ENCODE results near the gene MPEG1.

Gene MPEG1, protein sequence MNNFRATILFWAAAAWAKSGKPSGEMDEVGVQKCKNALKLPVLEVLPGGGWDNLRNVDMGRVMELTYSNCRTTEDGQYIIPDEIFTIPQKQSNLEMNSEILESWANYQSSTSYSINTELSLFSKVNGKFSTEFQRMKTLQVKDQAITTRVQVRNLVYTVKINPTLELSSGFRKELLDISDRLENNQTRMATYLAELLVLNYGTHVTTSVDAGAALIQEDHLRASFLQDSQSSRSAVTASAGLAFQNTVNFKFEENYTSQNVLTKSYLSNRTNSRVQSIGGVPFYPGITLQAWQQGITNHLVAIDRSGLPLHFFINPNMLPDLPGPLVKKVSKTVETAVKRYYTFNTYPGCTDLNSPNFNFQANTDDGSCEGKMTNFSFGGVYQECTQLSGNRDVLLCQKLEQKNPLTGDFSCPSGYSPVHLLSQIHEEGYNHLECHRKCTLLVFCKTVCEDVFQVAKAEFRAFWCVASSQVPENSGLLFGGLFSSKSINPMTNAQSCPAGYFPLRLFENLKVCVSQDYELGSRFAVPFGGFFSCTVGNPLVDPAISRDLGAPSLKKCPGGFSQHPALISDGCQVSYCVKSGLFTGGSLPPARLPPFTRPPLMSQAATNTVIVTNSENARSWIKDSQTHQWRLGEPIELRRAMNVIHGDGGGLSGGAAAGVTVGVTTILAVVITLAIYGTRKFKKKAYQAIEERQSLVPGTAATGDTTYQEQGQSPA

DNA sequence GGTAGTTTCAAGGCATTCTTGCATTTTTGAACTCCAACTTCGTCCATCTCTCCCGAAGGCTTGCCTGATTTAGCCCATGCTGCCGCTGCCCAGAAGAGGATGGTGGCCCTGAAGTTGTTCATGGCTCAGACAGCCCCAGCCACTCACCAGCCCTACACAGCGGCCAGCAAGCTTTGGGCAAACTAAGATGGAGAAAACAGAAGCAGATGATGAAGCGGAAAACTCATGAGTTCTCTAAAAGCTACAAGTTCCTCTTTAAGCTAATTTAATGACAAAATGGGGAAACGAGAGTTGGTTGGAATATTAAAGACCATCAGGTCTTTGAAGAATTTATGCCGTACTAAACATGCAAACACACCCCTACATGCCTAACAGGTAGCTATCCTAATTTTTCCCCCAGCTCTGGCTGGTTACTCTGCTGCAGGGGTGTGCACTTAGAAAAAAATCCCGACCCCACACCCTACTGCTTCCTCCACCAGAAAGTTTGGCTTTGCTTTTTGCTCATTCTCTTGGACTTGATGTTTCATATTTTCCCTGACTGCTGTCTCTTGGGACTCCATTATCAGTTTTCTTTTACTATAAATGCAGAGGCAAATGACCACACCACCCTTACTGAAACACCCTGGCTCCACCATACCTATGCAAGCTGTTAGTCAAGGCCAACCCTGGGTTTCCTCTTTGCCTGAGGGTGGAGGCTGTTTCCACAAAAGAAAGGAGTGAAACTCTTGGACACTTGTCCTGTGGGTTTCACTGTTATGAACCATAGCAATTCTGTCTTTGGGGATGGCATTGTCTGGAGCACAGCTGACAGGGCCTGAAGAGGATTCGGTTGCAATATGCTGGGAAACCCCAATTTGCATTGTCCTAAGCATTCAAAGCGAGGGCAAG is at the start of gene MPEG1:
TSS of gene MPEG1 (minus strand) at position 184 of the 888 bp plus-strand sequence. CDS start at position 122, 62 bp downstream.
- DNase-seq (ENCODE audit: low read depth in 2 of 2): no peak

DNA sequence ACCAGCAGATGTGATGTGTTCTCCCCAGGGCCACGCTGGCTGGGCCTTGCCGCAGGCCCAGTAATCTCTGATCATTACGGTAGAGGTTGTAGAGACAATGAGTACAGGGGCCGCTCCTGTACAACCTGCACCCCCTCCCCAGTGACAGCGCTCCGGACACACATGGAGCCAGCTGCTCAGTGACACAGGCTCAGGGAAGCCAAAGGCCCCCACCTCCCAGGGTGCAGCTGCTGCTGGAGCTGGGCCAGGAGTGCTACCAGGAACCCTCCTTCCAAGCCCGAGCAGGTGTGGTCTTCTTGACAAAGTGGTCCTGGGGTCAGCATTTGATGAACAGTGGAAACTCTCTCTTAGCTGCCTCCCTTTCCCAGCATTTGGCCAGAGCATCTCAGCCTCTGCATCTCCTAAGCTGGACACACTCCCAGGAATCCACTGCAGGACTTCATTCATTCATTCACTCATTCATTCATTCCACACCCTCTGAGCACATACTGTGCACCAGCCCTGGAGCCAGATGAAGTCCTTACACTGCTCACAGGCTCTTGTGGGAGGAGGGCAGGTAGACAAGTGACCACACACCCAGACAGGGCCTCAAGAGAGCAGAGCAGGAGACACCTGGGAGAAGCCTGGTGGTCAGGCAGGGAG is 49.6 kb upstream of the MPEG1 start:
- no peak for DNase-seq (ENCODE audit: low read depth in 2 of 2)

DNA sequence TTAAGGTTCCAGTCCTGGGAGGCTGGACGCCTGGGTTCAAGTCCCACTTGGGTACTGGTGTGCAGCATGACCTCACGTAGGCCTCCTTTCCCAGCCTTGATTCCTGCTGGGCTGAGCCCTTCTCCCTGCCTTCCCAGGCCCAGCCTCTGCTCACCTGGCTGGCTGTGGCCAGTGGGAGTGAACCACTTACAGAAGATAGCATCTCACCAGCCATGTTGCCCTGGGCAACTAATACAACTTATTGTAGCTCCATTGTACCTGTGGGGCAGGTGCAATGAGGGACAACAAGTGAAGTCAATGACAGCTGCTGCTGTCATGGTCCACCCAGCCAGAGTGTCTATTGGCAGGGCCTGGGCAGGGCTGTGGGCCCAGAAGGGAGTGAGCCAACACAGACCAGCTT is 48.4 kb upstream of the MPEG1 start:
- DNase-seq (ENCODE audit: low read depth in 2 of 2): no peak

DNA sequence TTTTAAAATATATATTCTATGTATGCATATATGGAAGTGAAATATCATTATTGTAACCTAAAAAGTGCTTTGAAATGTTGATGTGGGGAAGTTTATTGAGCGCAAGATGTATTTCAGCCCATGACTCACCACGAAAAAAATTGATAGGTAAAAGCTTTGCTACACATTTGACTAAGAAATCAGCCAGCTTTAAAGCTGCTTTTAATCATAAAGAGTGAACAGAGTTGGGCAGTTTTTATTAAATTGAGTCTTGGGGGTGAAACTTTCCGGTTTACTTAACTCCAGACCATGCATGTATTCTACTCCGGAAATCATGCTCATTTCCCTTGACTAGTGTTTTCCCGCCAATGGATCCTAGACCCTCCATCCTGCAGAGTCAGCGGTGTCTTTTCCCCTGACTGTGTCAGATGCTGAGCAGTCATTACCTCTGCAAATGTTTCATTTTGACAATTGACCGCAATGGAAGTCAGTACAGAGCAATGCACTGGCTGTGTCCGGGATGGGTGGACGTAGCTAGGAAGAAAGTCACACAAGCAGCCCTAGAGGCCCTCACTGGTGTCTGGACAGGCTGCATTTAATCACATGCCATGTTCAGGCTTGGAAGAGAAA is 47.2 kb upstream of the MPEG1 start:
- DNase-seq (ENCODE audit: low read depth in 2 of 2): no peak

DNA sequence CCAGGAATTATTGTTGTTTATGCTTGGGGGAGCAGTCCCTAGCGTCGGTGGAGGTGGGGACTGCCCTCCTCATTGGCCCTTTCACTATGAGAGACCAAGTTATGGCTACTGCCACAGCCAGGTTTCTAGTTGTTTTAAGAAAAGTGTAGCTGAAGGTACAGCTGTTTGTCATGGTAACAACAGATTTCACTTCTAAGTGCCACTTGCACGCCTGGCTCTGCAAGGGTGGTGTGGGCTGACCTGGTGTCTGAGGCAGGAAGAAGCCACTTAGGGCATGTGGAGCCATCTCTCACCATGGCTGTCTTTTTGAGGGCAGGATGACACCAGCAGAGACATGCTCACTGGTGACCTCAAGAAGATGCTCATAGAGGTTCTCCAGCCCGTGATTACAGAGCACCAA is 46.3 kb upstream of the MPEG1 start:
- no peak for DNase-seq (ENCODE audit: low read depth in 2 of 2)

DNA sequence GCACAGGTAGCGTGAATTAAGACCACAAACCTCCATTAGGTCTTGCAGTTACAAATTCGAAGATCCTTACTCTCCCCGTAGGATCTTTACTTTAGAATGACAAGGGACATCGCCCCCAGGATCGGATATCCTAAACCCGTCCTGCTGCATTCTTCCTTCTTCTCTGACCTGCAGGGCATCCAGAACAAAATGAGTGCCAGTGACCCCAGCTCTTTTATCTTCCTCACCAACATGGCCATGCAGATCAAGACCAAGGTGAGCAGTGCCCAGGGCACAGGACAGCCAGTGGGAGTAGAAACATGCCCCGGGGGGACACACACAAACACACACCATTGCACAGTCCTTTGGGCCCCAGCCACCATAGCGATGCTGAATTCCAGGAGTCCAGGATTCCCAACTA is 42.6 kb upstream of the MPEG1 start:
- no peak for DNase-seq (ENCODE audit: low read depth in 2 of 2)

DNA sequence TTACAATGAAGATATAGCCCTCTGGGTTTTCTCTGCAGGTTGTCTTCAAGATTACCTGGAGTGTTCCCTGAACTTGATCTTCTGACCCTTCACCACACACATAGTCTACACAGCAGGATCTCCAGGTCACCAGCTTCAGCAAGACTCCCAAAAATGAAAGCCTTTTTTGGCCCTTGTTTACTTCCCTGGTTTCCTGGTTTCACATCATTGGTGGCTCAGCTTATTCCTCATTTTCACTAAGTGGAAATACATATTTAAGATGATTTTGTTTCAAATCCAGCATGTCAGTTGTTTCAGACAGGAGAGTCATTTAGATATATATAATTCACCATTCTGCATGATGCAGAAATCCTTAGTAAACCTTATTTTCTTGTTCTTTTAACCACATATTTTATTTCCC is 41.6 kb upstream of the MPEG1 start:
- DNase-seq (ENCODE audit: low read depth in 2 of 2): no peak

DNA sequence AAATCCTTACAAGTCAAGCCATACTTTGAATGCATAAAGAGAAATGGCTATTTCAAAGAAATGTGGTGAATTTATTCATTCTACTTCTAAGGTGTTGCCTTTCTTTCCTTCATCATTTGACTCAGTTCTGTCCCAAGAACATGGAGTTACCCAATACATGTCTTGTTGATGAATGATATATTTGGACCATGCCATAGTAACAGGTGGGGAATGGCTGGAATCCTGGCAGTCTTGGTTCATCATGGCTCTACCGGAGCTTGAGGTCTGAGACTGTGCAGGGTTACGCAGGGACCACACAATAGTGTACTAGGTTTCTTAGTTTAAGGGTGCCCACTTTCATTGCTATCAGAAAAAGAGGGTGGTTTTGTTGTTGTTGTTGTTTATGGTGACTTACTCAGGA is 40.3 kb upstream of the MPEG1 start:
- no peak for DNase-seq (ENCODE audit: low read depth in 2 of 2)

DNA sequence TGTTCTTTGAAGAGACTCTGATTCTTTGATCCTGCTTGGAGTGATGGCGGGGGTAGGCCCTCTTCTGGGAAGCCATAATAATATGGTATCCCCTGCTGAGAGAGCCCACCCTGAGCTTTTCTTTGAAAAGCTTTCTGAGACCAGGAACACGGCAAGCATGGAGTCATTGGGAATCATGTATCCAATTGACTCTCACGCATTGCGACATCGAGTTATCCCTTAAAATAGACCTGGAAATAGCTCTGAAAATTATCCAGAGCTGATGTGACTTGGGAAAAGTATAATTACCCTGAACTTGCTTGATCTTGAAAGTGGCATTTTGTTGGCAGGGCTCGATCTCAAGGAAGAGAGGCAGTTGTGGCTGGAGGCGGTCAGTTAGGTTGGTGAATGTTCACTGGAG is 36.8 kb upstream of the MPEG1 start:
- no peak for DNase-seq (ENCODE audit: low read depth in 2 of 2)

DNA sequence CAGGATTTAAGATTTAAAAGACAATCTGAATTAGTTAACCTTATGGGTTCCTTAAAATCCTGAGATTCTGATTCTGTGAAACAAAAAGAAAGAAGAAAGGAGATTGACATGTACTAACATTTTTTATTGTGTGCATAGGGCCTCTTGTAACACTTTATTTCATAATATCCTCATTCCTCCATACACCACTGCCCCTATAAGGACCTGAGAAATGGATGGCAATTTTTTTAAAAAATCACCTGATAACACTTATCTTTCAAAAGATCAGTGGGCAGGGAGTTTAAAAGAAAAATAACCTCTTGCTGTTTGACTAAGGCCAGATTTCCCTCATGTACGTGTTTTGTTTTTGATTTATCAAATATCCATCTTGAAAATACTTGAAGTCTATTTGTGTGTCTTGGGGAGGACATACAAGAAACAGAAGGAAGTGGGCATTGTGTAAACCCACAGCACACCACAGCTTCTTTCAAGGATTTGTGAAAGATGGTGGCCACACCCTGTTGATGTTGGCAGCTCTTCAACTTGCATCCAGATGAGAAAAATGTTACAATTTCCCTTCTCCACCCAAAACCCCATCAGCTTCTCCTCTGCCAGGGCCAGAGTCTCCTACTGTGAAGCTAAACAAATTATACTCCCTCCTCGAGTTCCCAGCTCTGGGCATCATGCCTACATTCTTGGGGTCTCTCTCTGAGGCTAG is 35.0 kb upstream of the MPEG1 start:
- no peak for DNase-seq (ENCODE audit: low read depth in 2 of 2)

DNA sequence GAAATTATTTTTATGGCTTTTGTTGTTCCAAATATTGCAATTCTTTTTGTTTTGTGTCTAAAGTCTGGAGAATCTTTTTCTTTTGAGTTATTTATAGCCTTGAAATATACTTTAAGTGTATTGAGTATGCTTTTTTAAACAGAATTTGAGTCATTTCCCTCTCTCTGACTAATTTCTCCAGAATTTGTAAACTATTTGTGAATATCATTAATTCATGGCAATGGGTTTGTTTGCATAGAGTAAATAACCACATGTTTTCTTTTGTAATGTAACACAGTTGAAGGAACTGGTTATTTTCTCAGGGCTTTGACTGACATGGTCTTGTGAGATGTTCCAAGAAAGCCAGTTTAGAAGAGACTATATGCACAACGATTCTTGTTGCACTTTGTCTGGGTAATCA is 30.9 kb upstream of the MPEG1 start:
- no peak for DNase-seq (ENCODE audit: low read depth in 2 of 2)

DNA sequence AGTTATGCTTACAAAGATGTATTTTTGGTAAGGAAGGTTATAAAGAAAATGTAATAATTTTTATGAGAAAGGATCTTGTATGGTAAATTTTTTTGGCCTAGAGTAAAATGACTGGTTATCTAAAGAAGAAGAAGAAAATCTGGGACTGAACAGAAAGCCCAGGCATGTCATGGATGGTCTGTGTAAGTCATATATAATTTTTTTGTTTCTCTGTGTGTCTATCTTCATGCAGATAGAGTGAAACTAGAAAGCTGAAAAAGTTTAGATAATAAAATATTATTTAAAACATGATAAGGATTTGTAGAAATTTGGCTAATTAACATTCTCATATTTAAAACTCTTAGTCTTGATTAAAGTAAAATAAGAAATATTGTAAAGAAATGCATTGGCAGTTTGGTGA is 27.6 kb upstream of the MPEG1 start:
- DNase-seq (ENCODE audit: low read depth in 2 of 2): no peak

DNA sequence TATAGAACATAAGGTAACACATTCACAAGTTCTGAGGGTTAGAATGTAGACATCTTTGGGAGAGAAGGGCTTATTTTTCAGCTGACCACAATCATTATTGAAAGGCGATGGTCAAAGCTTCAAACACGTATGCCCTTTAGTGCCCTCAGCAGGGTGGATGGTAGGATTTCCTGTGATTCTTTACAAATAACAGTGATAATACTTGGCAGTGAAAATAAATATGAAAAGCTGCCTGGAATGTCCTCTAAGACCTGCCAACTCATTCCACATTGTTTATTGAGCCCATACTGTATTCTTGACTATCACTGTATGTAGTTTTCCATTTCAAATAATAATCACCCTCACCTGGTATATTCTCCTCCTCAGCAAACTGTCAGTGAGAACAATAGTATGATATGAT is 13.7 kb upstream of the MPEG1 start:
- no peak for DNase-seq (ENCODE audit: low read depth in 2 of 2)

DNA sequence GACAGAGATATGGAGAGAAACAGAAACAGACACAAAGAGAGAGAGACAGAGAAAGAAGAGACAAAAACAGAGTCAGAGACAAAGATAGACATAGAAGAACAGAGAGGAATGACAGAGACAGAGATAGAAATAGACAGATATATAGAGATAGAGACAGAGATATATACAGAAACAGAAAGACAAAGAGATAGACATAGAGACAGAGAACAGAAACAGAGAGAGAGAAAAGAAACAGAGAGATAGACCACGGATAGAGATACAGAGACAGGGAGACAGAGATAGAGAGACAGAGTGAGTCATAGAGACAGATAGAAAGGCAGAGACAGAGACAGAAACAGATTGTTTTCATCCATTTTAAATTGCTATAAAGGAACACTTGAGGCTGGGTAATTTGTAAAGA is 12.3 kb upstream of the MPEG1 start:
- DNase-seq (ENCODE audit: low read depth in 2 of 2): no peak

DNA sequence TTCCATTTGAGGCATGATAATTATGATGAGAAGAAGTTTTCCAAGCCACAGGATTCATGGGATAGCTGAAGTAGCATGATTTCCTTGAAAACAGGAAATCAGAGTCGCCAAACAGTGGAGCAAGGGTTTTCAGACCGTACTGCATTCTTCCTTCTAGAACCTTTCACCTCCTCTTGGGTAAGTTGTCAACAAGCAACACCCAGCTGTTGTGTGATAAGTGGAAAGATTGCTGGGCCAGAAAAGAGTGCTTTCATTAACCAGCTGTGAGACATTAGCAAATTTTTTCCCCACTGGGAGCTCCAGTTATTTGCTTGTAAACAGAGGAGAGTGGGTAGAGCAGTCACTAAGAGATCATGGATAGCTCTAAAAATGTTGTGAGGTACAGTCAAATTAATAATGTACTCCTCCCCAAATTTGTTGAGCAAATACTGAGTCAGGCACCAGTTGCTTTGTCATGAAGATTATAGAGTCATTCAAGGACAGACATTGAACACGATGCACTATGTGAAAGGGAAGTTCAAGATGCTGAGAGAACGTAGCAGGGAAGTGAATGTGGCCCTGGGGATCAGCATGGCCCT is 11.7 kb upstream of the MPEG1 start:
- DNase-seq (ENCODE audit: low read depth in 2 of 2): no peak

DNA sequence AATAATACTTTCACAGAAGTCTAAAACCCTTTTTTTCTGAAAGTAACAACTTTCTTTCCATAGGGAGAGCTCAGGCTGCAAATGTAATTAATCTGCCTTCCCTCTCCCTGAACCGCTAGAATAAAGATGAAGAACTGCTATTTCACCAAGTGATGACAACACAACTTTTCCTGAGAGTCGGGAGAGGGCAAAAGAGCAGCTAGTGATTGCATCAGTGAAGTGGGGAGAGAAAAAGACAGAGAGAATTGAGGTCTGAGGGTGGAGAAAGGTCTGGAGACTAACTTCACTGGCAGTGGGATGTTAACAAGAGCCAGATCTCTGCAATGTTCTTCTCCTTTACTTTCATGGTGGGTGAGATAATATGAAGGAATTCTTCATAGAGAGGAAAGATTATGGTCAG is 10.9 kb upstream of the MPEG1 start:
- DNase-seq (ENCODE audit: low read depth in 2 of 2): no peak

DNA sequence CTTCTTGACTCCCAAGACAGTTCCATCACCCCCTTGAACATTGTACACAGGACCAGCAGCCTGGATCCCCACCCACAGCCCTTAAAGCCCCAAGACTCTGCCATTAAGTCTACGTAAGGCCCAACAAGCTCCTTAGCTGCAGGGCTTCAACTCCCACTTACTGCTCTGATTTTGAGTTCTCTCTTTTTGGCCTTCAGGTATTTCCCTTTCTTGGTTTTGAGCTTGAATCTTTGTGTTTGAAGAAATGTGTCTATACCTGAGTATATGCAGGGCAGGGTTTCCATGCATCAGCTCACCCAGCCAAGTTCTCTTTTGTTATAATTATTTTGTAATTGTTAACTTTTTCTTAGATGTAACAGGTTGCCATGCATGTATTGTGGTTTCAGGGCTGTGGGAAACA is 10.4 kb upstream of the MPEG1 start:
- no peak for DNase-seq (ENCODE audit: low read depth in 2 of 2)

DNA sequence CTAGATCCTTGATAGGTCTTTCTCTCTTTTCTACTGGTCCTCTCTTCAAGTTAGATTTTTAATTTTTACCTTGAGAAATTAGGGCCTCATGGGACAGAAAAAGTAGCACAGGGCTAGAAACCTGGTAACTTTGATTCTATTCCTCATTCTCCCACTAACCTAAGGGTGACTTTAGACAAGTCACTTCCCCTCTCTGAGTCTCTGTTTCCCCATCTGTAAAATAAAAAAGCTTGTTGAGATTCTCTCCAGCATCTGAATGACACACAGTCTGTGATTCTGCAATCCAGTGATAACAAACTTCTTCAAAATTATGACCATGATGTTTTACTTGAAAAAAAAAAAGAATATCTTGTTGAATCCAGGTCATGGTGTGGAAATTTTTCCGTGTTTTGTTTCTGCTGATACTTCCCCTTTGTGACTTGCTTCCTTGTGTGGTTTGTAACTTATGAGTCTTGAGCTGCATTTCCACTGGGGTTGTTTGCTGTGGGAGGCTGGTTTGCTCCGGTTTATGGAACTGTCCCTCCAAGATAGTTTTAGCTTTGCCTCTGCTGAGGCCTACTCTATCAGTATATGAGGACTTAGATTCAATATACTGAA is 9.8 kb upstream of the MPEG1 start:
- no peak for DNase-seq (ENCODE audit: low read depth in 2 of 2)

DNA sequence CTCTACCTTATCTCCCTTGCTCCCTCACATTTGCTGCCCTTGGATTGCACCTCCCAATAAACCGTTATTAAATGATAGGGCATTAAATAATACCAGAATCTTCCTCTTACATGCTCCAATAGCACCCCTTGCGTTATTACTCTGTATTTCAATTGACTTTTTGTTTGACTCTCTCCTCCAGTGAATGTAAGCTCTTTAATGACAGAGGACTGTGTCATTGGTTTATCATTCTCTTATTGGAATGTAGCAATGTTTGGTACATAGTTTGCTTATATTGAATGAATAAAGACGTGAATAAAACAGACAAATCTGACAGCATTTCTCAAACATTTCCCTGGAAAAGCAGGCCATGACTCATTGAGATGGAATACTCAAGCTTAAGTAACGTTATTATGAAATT is 8.7 kb upstream of the MPEG1 start:
- DNase-seq (ENCODE audit: low read depth in 2 of 2): no peak

DNA sequence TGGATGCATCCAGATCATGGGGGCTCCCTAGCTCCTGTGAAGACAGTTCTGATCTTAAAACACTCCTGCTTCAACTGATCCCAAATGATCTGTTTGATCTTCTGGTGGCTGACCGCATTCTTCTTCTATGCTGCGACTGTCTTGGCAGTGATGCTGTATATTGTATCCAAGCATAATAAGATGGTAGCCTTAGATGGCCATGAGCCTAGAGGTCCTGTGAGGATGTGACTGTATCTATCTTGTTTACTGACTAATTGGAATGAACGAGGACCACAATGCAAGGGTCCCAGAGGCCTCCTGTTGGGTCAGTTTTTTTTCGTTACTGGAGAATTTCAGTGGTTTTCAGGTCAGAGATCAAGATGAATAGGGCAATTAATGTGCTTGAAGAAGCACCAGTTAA is 7.1 kb upstream of the MPEG1 start:
- DNase-seq (ENCODE audit: low read depth in 2 of 2): no peak

All from activated CD8-positive, alpha-beta memory T cell treated with anti-CD3 and anti-CD28 coated beads for 4 hours (primary cell).